Measurements from ENCODE around the gene CNBD2. TPM values are rescaled to one million over a fixed set of nuclear protein-coding genes. Genes with fewer than 3 reads are reported as not detected.

CNBD2 gene
- total RNA-seq, 1 donor from 2014 or later, result 1.8 TPM

GRCh38 chr20:36034875-36035274 is 66.5 kb downstream of the CNBD2 start:
- no peak for TF ChIP-seq CTCF (IDR thresholded peaks at IDR 0.05; ENCODE audit: insufficient read depth, low read length, severe bottlenecking)
- no peaks in the 10 kb centered on the region for H3K36me3 ChIP-seq (ENCODE audit: control insufficient read depth, insufficient read depth, low read length)
- no peak overlapping the region for H3K4me3 ChIP-seq (ENCODE audit: low read depth, low read length)
- FAIRE-seq (no peak), DNase-seq (ENCODE audit: low read depth) (no peak)
- no peaks in the 10 kb centered on the region for H3K27me3 ChIP-seq (ENCODE audit: control insufficient read depth, insufficient read depth, low read length)

- FAIRE-seq (no peak), DNase-seq (ENCODE audit: low read depth) (peak; percentile 95)
- Histone ChIP-seq H3K27me3 (ENCODE audit: control insufficient read depth, insufficient read depth, low read length) (no peaks in the 10 kb centered on the region), H3K4me3 (ENCODE audit: low read depth, low read length) (no peak overlapping the region), H3K36me3 (ENCODE audit: control insufficient read depth, insufficient read depth, low read length) (no peaks in the 10 kb centered on the region)
- TF ChIP-seq CTCF (IDR thresholded peaks at IDR 0.05; ENCODE audit: insufficient read depth, low read length, severe bottlenecking), result no peak
These were observed 67.4 kb downstream of the CNBD2 start for GRCh38 chr20:36035745-36036144.

GRCh38 chr20:36036688-36037087 is 68.3 kb downstream of the CNBD2 start:
- no peak for TF ChIP-seq CTCF (IDR thresholded peaks at IDR 0.05; ENCODE audit: insufficient read depth, low read length, severe bottlenecking)
- H3K27me3 ChIP-seq (ENCODE audit: control insufficient read depth, insufficient read depth, low read length), result no peaks in the 10 kb centered on the region
- FAIRE-seq, result no peak
- no peak overlapping the region for H3K4me3 ChIP-seq (ENCODE audit: low read depth, low read length)
- no peak for DNase-seq (ENCODE audit: low read depth)
- H3K36me3 ChIP-seq (ENCODE audit: control insufficient read depth, insufficient read depth, low read length), result no peaks in the 10 kb centered on the region

- Histone ChIP-seq H3K27me3 (ENCODE audit: control insufficient read depth, insufficient read depth, low read length) (no peaks in the 10 kb centered on the region), H3K4me3 (ENCODE audit: low read depth, low read length) (no peak overlapping the region), H3K36me3 (ENCODE audit: control insufficient read depth, insufficient read depth, low read length) (no peaks in the 10 kb centered on the region)
- FAIRE-seq, result no peak
- no peak for DNase-seq (ENCODE audit: low read depth)
- no peak for TF ChIP-seq CTCF (IDR thresholded peaks at IDR 0.05; ENCODE audit: insufficient read depth, low read length, severe bottlenecking)
These were observed 72.2 kb downstream of the CNBD2 start for GRCh38 chr20:36040571-36040970.

GRCh38 chr20:36043441-36043840 is 75.1 kb downstream of the CNBD2 start:
- Histone ChIP-seq H3K27me3 (ENCODE audit: control insufficient read depth, insufficient read depth, low read length) (no peaks in the 10 kb centered on the region), H3K36me3 (ENCODE audit: control insufficient read depth, insufficient read depth, low read length) (no peaks in the 10 kb centered on the region), H3K4me3 (ENCODE audit: low read depth, low read length) (no peak overlapping the region)
- no peak for DNase-seq (ENCODE audit: low read depth)
- FAIRE-seq, result no peak
- no peak for TF ChIP-seq CTCF (IDR thresholded peaks at IDR 0.05; ENCODE audit: insufficient read depth, low read length, severe bottlenecking)

GRCh38 chr20:36043892-36044515 is 75.6 kb downstream of the CNBD2 start:
- FAIRE-seq, result no peak
- H3K36me3 ChIP-seq (ENCODE audit: control insufficient read depth, insufficient read depth, low read length), result no peaks in the 10 kb centered on the region
- TF ChIP-seq CTCF (IDR thresholded peaks at IDR 0.05; ENCODE audit: insufficient read depth, low read length, severe bottlenecking), result no peak

More at GRCh38 chr20:36043892-36044515, 75.6 kb downstream of the CNBD2 start:
- Histone ChIP-seq H3K27me3 (ENCODE audit: control insufficient read depth, insufficient read depth, low read length) (no peaks in the 10 kb centered on the region), H3K4me3 (ENCODE audit: low read depth, low read length) (no peak overlapping the region)
- DNase-seq (ENCODE audit: low read depth), result no peak

Data from bronchial epithelial cell (primary cell).